Measurements from ENCODE around the gene CEP85.

The CEP85 gene

GRCh38 chr1:26263212-26263611 is 29.2 kb downstream of the CEP85 start:
- ChIA-PET POLR2A (interaction anchor here (1.0 kb wide), 1 partner anchor 18 kb away, joined by 4 read pairs; no protein-coding TSS in a partner anchor), CTCF (interaction anchor here (0.9 to 1.0 kb wide), 2 partner anchors 29 to 59 kb away, joined by 3 read pairs; partner anchors contain the start of gene CEP85)
- Histone ChIP-seq H3K27ac (ENCODE audit: insufficient read depth in 1 of 2, low read depth in 1 of 2, low read length in 2 of 2, poor library complexity in 1 of 2, severe bottlenecking in 2 of 2) (no peak overlapping the region), H3K4me1 (ENCODE audit: control extremely low read depth in 1 of 4, control insufficient read depth in 4 of 4, insufficient read depth in 4 of 4, low read length in 3 of 4) (peaks cover 5 to 15% (median 9%) of the 10 kb centered on the region in 4 experiments), H3K9me3 (ENCODE audit: control extremely low read depth in 1 of 5, control insufficient read depth in 4 of 5, insufficient read depth in 2 of 5, low read depth in 1 of 5, low read length in 4 of 5) (peaks cover 0 to 3% (median 2%) of the 10 kb centered on the region in 5 experiments), H3K4me3 (ENCODE audit: control insufficient read depth in 1 of 7, extremely low read depth in 1 of 7, insufficient read depth in 4 of 7, low read depth in 2 of 7, low read length in 6 of 7) (no peak overlapping the region), H3K36me3 (ENCODE audit: control insufficient read depth in 4 of 4, insufficient read depth in 4 of 4, low read length in 3 of 4) (peaks cover 18 to 69% (median 43%) of the 10 kb centered on the region in 4 experiments), H3K27me3 (replicated peaks in 2 of 5; ENCODE audit: control insufficient read depth in 4 of 5, insufficient read depth in 5 of 5, low read length in 4 of 5) (no peaks in the 10 kb centered on the region)
- DNase-seq = no peak
- 96% methylated on average over 5 of the region's 5 CpGs for WGBS (ENCODE audit: insufficient coverage)

GRCh38 chr1:26265405-26265804 is 31.4 kb downstream of the CEP85 start:
- Histone ChIP-seq H3K4me3 (ENCODE audit: control insufficient read depth in 1 of 7, extremely low read depth in 1 of 7, insufficient read depth in 4 of 7, low read depth in 2 of 7, low read length in 6 of 7) (no peak overlapping the region), H3K27me3 (replicated peaks in 2 of 5; ENCODE audit: control insufficient read depth in 4 of 5, insufficient read depth in 5 of 5, low read length in 4 of 5) (no peaks in the 10 kb centered on the region), H3K9me3 (ENCODE audit: control extremely low read depth in 1 of 5, control insufficient read depth in 4 of 5, insufficient read depth in 2 of 5, low read depth in 1 of 5, low read length in 4 of 5) (peaks cover 3 to 17% (median 15%) of the 10 kb centered on the region in 5 experiments), H3K27ac (ENCODE audit: insufficient read depth in 1 of 2, low read depth in 1 of 2, low read length in 2 of 2, poor library complexity in 1 of 2, severe bottlenecking in 2 of 2) (peak overlapping the region in 1 of 2 experiments; percentile 19), H3K36me3 (ENCODE audit: control insufficient read depth in 4 of 4, insufficient read depth in 4 of 4, low read length in 3 of 4) (peaks cover 26 to 70% (median 55%) of the 10 kb centered on the region in 4 experiments), H3K4me1 (ENCODE audit: control extremely low read depth in 1 of 4, control insufficient read depth in 4 of 4, insufficient read depth in 4 of 4, low read length in 3 of 4) (no peaks in the 10 kb centered on the region)
- ChIA-PET POLR2A (no interaction called here), CTCF (interaction anchor here (0.6 to 3.4 kb wide), 7 partner anchors 8 to 152 kb away, joined by 3 to 16 read pairs (median 3); partner anchors contain the start of gene CD52)
- WGBS (ENCODE audit: insufficient coverage) = no CpG with 5 or more reads among the region's 1 CpG
- DNase-seq = no peak

GRCh38 chr1:26268290-26269197 is 34.5 kb downstream of the CEP85 start:
- ChIA-PET CTCF (interaction anchor here (0.7 to 1.2 kb wide), 2 partner anchors 8 to 55 kb away, joined by 3 to 4 read pairs; no protein-coding TSS in a partner anchor), POLR2A (no interaction called here)

GRCh38 chr1:26269198-26269550 is 35.2 kb downstream of the CEP85 start:
- DNase-seq = no peak
- Histone ChIP-seq H3K4me1 (ENCODE audit: control extremely low read depth in 1 of 4, control insufficient read depth in 4 of 4, insufficient read depth in 4 of 4, low read length in 3 of 4) (peaks cover 0 to 3% (median under 1%) of the 10 kb centered on the region in 4 experiments), H3K27me3 (replicated peaks in 2 of 5; ENCODE audit: control insufficient read depth in 4 of 5, insufficient read depth in 5 of 5, low read length in 4 of 5) (no peaks in the 10 kb centered on the region), H3K9me3 (ENCODE audit: control extremely low read depth in 1 of 5, control insufficient read depth in 4 of 5, insufficient read depth in 2 of 5, low read depth in 1 of 5, low read length in 4 of 5) (peaks cover 3 to 17% (median 15%) of the 10 kb centered on the region in 5 experiments), H3K36me3 (ENCODE audit: control insufficient read depth in 4 of 4, insufficient read depth in 4 of 4, low read length in 3 of 4) (peaks cover 32 to 79% (median 58%) of the 10 kb centered on the region in 4 experiments), H3K27ac (ENCODE audit: insufficient read depth in 1 of 2, low read depth in 1 of 2, low read length in 2 of 2, poor library complexity in 1 of 2, severe bottlenecking in 2 of 2) (no peak overlapping the region), H3K4me3 (ENCODE audit: control insufficient read depth in 1 of 7, extremely low read depth in 1 of 7, insufficient read depth in 4 of 7, low read depth in 2 of 7, low read length in 6 of 7) (no peak overlapping the region)
- WGBS (ENCODE audit: insufficient coverage) = 97% methylated on average over 3 of the region's 4 CpGs
- ChIA-PET CTCF (interaction anchor here (0.7 kb wide), 1 partner anchor 54 kb away, joined by 4 read pairs; no protein-coding TSS in a partner anchor), POLR2A (no interaction called here)

More at GRCh38 chr1:26268290-26269197, 34.5 kb downstream of the CEP85 start:
- no peak for DNase-seq
- 98% methylated on average over 9 of the region's 9 CpGs for WGBS (ENCODE audit: insufficient coverage)
- Histone ChIP-seq H3K27me3 (replicated peaks in 2 of 5; ENCODE audit: control insufficient read depth in 4 of 5, insufficient read depth in 5 of 5, low read length in 4 of 5) (no peaks in the 10 kb centered on the region), H3K4me1 (ENCODE audit: control extremely low read depth in 1 of 4, control insufficient read depth in 4 of 4, insufficient read depth in 4 of 4, low read length in 3 of 4) (no peaks in the 10 kb centered on the region), H3K4me3 (ENCODE audit: control insufficient read depth in 1 of 7, extremely low read depth in 1 of 7, insufficient read depth in 4 of 7, low read depth in 2 of 7, low read length in 6 of 7) (no peak overlapping the region), H3K27ac (ENCODE audit: insufficient read depth in 1 of 2, low read depth in 1 of 2, low read length in 2 of 2, poor library complexity in 1 of 2, severe bottlenecking in 2 of 2) (no peak overlapping the region), H3K9me3 (ENCODE audit: control extremely low read depth in 1 of 5, control insufficient read depth in 4 of 5, insufficient read depth in 2 of 5, low read depth in 1 of 5, low read length in 4 of 5) (peaks cover 3 to 17% (median 15%) of the 10 kb centered on the region in 5 experiments), H3K36me3 (ENCODE audit: control insufficient read depth in 4 of 4, insufficient read depth in 4 of 4, low read length in 3 of 4) (peaks cover 32 to 79% (median 61%) of the 10 kb centered on the region in 4 experiments)

- H3K36me3 ChIP-seq (ENCODE audit: control insufficient read depth in 4 of 4, insufficient read depth in 4 of 4, low read length in 3 of 4) = peaks cover 19 to 64% (median 30%) of the 10 kb centered on the region in 4 experiments
- H3K9me3 ChIP-seq (ENCODE audit: control extremely low read depth in 1 of 5, control insufficient read depth in 4 of 5, insufficient read depth in 2 of 5, low read depth in 1 of 5, low read length in 4 of 5) = no peaks in the 10 kb centered on the region
- peak in 2 of 3 donors; percentile 65 to 66 for DNase-seq
- 25% methylated on average over 4 of the region's 11 CpGs for WGBS (ENCODE audit: insufficient coverage)
- no peaks in the 10 kb centered on the region for H3K27me3 ChIP-seq (replicated peaks in 2 of 5; ENCODE audit: control insufficient read depth in 4 of 5, insufficient read depth in 5 of 5, low read length in 4 of 5)
- no peak overlapping the region for H3K4me3 ChIP-seq (ENCODE audit: control insufficient read depth in 1 of 7, extremely low read depth in 1 of 7, insufficient read depth in 4 of 7, low read depth in 2 of 7, low read length in 6 of 7)
- ChIA-PET CTCF (interaction anchor here (0.5 to 9.2 kb wide), 23 partner anchors 10 to 142 kb away, joined by 3 to 152 read pairs (median 4); partner anchors contain the start of genes CD52 and CEP85), POLR2A (interaction anchor here (0.6 to 4.1 kb wide), 6 partner anchors 10 to 47 kb away, joined by 3 to 26 read pairs (median 6); partner anchors contain the start of genes CD52 and CEP85)
- peaks cover 31 to 60% (median 57%) of the 10 kb centered on the region in 4 experiments for H3K4me1 ChIP-seq (ENCODE audit: control extremely low read depth in 1 of 4, control insufficient read depth in 4 of 4, insufficient read depth in 4 of 4, low read length in 3 of 4)
- peak overlapping the region; percentile 67 to 93 for H3K27ac ChIP-seq (ENCODE audit: insufficient read depth in 1 of 2, low read depth in 1 of 2, low read length in 2 of 2, poor library complexity in 1 of 2, severe bottlenecking in 2 of 2)
These were observed 40.9 kb downstream of the CEP85 start for GRCh38 chr1:26274801-26275425.

GRCh38 chr1:26275580-26276431 is 41.8 kb downstream of the CEP85 start:
- Histone ChIP-seq H3K9me3 (ENCODE audit: control extremely low read depth in 1 of 5, control insufficient read depth in 4 of 5, insufficient read depth in 2 of 5, low read depth in 1 of 5, low read length in 4 of 5) (no peaks in the 10 kb centered on the region), H3K4me3 (ENCODE audit: control insufficient read depth in 1 of 7, extremely low read depth in 1 of 7, insufficient read depth in 4 of 7, low read depth in 2 of 7, low read length in 6 of 7) (peak overlapping the region in 1 of 7 experiments; percentile 44), H3K4me1 (ENCODE audit: control extremely low read depth in 1 of 4, control insufficient read depth in 4 of 4, insufficient read depth in 4 of 4, low read length in 3 of 4) (peaks cover 31 to 69% (median 65%) of the 10 kb centered on the region in 4 experiments), H3K27me3 (replicated peaks in 2 of 5; ENCODE audit: control insufficient read depth in 4 of 5, insufficient read depth in 5 of 5, low read length in 4 of 5) (no peaks in the 10 kb centered on the region), H3K36me3 (ENCODE audit: control insufficient read depth in 4 of 4, insufficient read depth in 4 of 4, low read length in 3 of 4) (peaks cover 10 to 56% (median 21%) of the 10 kb centered on the region in 4 experiments), H3K27ac (ENCODE audit: insufficient read depth in 1 of 2, low read depth in 1 of 2, low read length in 2 of 2, poor library complexity in 1 of 2, severe bottlenecking in 2 of 2) (peak overlapping the region; percentile 67 to 93)
- no CpG with 5 or more reads among the region's 3 CpGs for WGBS (ENCODE audit: insufficient coverage)
- ChIA-PET POLR2A (interaction anchor here (0.6 to 4.1 kb wide), 7 partner anchors 9 to 977 kb away, joined by 3 to 26 read pairs (median 5); partner anchors contain the start of genes CD52 and CEP85), CTCF (interaction anchor here (0.6 to 9.2 kb wide), 28 partner anchors 11 to 142 kb away, joined by 3 to 152 read pairs (median 4); partner anchors contain the start of genes CD52 and CNKSR1)
- DNase-seq = peak; percentile 93 to 98 (median 97)
